T-helper 22 cell (primary cell): ENCODE measurements around the gene HSD17B7.
"Not testable (repeated sequence)": the region's sequence is repeated elsewhere in the genome, so short reads cannot be mapped to it uniquely, and the experiment has no call there.

ENCODE experiments used
- DNase-seq: peaks from one replicate; pipeline ENCODE4 v3.0.0-alpha.2; 2020; ENCODE audit warnings: low read depth

The HSD17B7 gene, protein sequence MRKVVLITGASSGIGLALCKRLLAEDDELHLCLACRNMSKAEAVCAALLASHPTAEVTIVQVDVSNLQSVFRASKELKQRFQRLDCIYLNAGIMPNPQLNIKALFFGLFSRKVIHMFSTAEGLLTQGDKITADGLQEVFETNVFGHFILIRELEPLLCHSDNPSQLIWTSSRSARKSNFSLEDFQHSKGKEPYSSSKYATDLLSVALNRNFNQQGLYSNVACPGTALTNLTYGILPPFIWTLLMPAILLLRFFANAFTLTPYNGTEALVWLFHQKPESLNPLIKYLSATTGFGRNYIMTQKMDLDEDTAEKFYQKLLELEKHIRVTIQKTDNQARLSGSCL

DNA sequence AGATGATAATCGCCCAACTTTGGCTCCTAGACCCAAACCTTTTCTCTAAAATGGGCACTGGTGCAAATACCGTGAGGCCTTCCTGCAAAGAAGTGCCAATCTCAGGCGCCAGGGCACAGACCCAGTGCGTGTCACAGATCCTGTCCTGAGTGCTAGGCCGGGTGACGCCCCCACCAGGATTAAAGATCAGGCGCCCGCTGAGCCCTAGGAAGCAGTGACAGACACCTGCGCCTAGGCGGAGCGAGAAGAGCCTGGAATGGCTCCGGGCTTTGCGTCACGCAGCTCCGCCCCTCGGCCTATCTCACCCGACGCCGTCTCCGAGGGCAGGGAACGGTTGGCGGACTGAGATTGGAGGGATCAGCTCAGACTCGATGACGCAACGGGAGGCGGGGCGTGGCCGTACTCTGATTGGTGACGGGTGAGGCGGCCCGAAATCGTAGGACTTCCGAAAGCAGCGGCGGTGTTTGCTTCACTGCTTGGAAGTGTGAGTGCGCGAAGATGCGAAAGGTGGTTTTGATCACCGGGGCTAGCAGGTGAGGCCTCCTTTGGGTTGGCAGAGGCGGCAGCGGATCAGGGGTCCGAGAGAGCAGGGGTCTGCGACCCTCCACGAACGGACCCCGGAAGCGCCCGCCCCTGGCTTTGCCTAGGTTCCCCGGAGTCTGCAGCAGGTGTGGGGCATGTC is at the start of gene HSD17B7:
HSD17B7 (plus strand) TSS at position 400 of the 682 bp plus-strand sequence; CDS start at position 499, 99 bp downstream.
- peak; percentile 73 for DNase-seq

GRCh38 chr1:162740755-162741154 is 49.7 kb upstream of the HSD17B7 start:
- no peak for DNase-seq

DNA sequence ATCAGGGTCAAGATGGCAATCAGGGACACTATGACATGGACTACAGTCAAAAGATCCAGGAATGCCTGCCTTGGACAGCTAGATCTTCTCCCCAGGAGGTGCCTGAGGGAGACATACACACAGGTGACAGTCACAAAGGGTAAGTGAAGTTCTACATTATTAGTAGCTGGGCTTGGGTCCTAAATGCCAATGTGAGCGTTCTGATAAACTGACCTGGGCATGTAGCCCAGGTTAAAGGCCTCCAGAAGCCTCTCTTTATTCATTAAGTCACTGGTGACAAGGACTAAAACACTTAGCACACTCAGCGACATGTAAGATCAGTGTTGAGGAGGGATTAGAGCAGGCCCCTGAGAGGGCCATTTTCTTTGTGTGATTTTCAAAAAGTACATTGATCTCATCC is 48.9 kb upstream of the HSD17B7 start:
- no peak for DNase-seq

DNA sequence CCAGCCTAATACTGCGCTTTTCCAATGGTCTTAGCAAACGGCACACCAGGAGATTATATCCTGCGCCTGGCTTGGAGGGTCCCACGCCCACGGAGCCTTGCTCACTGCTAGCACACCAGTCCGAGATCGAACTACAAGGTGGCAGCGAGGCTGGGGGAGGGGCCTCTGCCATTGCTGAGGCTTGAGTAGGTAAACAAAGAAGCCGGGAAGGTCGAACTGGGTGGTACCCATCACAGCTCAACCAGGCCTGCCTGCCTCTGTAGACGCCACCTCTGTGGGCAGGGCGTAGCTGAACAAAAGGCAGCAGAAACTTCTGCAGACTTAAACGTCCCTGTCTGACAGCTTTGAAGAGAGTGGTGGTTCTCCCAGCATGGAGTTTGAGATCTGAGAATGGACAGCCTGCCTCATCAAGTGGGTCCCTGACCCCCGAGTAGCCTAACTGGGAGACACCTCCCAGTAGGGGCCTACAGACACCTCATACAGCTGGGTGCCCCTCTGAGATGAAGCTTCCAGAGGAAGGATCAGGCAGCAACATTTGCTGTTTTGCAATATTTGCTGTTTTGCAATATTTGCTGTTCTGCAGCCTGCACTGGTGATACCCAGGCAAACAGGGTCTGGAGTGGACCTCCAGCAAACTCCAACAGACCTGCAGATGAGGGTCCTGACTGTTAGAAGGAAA is 44.1 kb upstream of the HSD17B7 start:
- DNase-seq = not testable (repeated sequence)

DNA sequence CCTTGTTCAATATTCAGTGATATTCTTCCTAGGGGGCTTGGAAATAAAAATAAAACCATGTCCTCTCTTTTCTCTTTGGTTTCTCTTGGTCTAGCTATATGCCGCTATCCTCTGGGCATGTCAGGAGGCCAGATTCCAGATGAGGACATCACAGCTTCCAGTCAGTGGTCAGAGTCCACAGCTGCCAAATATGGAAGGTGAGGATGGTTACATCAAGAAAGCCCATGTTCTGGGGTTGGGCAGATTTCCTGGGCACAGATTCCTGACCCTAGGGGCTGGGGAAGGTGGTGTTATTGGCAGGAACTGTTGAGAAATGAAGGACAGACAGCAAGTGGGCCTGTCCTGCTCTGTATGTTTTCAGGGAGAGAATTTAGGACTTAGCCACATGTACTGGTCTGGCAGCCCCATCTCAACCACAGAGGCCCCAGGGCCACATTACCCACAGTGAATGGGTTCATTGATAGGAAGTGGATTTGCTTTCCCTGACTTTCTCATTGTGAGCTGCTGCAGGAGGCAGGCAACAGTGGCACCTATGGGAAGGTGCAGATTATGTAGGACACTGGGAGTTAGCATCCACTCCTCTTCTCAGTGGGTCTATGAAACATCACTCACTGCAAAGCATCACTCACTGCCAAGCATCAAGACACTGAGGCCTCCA is 37.4 kb upstream of the HSD17B7 start:
- DNase-seq = no peak

DNA sequence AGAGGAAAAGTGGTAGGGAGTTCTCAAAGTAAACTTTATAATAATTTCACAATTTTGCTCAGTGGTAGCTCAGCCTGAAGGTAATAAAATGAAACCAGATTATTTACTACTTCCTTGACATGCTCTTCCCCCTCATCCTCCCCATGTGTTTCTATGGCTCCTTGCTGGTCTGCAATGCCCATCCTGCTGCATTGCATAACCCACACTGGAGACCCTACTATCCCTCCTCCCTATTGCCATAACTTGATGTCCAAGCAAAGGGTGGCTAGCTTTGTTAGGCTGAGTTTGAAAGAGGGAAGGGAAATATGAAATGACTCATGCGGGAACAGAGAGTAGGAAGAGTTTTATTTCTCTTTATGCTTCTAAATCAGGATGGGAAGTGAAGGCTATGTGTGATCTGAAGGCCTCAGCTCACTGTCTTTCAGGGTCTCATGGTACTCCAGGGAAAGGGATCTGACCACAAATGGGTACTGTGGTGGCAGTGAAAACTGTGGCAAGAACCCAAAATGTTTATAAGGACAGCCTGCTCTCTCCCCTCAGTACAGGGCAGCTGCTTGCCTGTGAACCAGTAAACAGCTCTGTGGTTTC is 36.4 kb upstream of the HSD17B7 start:
- DNase-seq = no peak

- no peak for DNase-seq
Observed at GRCh38 chr1:162755306-162755705, 35.2 kb upstream of the HSD17B7 start.

- DNase-seq = no peak
Observed at GRCh38 chr1:162756523-162756922, 34.0 kb upstream of the HSD17B7 start.

- DNase-seq = no peak
Observed at GRCh38 chr1:162757476-162757875, 33.0 kb upstream of the HSD17B7 start.

DNA sequence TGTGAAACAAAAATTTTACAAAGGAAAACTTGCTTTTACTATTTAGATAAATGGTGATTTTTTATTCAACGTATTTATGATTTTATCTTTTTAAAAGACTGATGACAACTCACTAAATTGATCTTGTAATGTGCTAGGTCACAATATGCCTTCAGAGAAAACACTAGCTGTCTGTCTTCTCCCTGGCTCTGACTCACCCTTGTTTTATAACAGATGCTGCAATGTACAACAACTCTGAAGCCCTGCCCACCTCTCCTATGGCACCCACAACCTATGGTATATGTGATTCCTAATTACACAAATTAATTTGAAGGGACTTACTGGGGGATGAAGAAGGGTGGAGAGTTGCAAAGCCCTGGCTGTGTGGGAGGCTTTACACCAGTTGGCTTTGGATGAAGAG is 24.7 kb upstream of the HSD17B7 start:
- no peak for DNase-seq

DNA sequence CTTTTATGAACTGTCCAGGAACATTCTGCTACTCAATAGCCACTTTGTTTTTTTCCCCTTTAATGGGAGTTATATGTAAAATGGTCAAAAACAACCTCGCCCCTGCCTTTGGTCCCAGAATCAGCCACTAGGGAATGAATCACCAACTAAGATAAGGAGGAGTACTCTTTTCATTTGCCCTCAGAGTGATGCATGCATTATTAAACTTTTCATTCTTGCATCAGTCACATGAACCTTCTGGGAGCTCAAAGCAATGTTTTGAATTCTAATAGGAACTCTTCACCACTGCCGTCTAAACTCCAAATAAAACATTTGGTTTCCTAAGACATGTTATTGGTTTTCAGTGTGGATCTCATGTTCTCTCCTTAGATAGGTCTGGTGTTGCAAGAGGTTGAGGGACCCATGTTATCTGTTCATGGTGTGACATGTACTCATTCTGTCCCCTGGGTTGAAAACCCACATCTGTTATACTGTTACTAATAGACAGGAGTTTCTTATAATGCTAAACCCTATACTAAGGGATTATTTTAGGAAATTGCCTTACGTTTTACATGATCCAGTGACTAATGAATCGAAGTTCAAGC is 17.8 kb upstream of the HSD17B7 start:
- no peak for DNase-seq

- no peak for DNase-seq
Observed at GRCh38 chr1:162774007-162774406, 16.5 kb upstream of the HSD17B7 start.

- no peak for DNase-seq
Observed at GRCh38 chr1:162779043-162779442, 11.5 kb upstream of the HSD17B7 start.

GRCh38 chr1:162782671-162783070 is 7.8 kb upstream of the HSD17B7 start:
- no peak for DNase-seq

DNA sequence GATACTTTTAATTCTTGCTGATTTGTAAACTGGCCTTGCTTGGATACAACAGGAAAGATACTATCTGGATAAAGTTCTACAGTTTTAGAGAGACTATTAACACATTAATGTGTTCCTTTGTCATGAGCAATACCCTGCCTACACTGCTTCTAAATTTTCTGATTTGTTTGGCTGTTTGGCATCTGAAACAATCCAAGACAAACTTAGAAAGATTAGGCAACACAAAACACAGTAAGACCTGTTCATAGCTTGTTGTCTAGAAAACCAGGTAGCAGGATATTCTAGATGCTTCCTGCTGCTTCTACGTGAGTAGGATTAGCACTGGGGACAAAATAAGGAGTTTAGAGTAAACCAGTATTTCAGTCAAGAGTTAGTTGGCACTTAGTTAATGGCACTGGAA is 5.6 kb upstream of the HSD17B7 start:
- not testable (repeated sequence) for DNase-seq

DNA sequence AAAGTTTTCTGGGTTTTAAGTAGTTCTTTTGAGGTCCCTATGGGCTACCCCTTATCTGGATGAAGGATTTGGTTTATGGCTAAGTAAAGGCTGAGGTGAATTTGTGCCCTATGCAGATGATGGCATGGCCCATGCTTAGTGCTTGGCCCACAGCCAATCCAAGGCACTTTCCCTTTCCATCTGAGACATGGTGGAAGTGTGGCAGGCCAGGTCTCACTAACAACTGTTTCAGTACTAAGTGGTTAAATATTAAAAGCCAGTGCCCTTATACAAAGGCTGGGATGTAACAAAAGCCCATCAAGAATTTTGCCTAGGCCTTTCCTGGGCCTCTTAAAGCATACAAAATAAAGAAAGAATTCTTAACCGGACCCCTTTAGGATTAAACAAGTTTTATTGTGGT is 1.7 kb upstream of the HSD17B7 start:
- DNase-seq = not testable (repeated sequence)

DNA sequence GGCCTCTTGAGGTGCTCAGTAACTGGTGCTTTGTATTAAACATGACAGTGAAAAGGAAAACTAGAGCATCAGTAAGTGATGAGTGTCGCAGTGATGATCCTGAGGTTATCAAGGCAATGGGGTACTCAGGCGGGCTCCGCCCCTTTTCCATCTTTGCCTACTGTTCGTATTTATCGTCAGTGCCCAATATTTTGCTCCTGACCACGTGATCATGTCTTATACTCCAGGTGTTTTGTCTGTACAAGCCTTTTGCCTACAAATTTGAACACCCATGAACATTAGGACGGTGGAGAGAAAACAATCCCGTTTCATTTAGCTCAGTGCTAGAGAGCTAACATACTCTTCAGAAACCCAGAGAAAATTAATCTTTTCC is 469 bp downstream of the HSD17B7 start:
- DNase-seq = not testable (repeated sequence)

DNA sequence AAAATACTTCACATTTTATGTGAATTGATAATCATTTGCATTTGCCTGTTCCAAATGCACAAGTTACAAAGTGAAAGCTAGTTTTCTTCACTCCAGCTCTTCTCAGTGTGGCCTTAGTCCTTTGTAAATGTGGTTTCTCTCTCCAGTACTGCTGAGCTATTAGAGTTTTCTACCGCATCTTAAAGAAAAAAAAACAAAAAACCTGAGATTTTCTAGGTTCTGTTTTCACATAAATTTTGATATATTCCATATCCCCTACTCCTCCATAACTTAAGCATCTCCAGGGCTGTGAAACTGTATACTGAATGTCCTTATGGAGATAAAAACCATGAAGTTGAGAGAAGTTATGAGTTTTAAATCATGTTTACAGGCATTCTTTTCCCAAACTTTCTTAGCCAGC is 3.8 kb downstream of the HSD17B7 start:
- DNase-seq = not testable (repeated sequence)

- DNase-seq = not testable (repeated sequence)
Observed at GRCh38 chr1:162796617-162797279, 6.2 kb downstream of the HSD17B7 start.

- not testable (repeated sequence) for DNase-seq
Observed at GRCh38 chr1:162799995-162800830, 9.7 kb downstream of the HSD17B7 start.
